ENCODE data around the gene AVPR1B. TPM values are rescaled to one million over a fixed set of nuclear protein-coding genes. Genes with fewer than 3 reads are reported as not detected.

Gene AVPR1B
- total RNA-seq, 1 experiment from 2014 or later: not detected

DNA sequence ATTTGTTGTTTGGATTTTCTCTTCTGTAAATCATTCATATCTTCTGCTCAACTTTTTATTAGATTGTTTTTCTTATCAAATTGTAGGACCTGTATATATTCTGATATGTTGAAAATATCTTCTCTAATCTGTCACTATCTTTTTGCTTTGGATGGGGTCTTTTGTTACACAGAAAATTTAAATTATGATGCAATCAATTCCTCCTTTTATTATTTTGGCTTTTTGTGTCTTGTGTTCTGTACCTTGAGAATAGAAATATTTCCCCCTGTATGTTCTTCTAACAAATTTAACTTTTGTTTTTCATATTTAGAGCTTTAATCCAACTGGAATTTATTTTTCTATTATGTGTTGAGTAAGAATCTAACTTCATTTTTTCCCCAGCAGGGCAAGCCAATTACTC lies 3.2 kb upstream of the AVPR1B start:
- TF ChIP-seq, protein P1, sequence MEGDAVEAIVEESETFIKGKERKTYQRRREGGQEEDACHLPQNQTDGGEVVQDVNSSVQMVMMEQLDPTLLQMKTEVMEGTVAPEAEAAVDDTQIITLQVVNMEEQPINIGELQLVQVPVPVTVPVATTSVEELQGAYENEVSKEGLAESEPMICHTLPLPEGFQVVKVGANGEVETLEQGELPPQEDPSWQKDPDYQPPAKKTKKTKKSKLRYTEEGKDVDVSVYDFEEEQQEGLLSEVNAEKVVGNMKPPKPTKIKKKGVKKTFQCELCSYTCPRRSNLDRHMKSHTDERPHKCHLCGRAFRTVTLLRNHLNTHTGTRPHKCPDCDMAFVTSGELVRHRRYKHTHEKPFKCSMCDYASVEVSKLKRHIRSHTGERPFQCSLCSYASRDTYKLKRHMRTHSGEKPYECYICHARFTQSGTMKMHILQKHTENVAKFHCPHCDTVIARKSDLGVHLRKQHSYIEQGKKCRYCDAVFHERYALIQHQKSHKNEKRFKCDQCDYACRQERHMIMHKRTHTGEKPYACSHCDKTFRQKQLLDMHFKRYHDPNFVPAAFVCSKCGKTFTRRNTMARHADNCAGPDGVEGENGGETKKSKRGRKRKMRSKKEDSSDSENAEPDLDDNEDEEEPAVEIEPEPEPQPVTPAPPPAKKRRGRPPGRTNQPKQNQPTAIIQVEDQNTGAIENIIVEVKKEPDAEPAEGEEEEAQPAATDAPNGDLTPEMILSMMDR (conservative IDR thresholded peaks at IDR 0.05): no peak
- Histone ChIP-seq H4K20me1 (ENCODE audit: control insufficient read depth, insufficient read depth, insufficient read length) (no peaks in the 10 kb centered on the region), H3K14ac (ENCODE audit: insufficient read depth, low read length) (no peak overlapping the region), H3K23me2 (ENCODE audit: insufficient read length, low read depth, low read length, poor library complexity, severe bottlenecking) (peaks cover 14% of the 10 kb centered on the region), H2BK5ac (ENCODE audit: insufficient read length, low read length) (no peak overlapping the region), H2BK12ac (ENCODE audit: insufficient read length, low read depth, low read length) (no peak overlapping the region), H3K79me2 (ENCODE audit: insufficient read depth, low read length) (no peaks in the 10 kb centered on the region), H2BK15ac (ENCODE audit: low read depth, low read length) (no peak overlapping the region), H2BK120ac (ENCODE audit: low read depth, low read length, poor library complexity, severe bottlenecking) (no peak overlapping the region), H4K5ac (ENCODE audit: insufficient read length, low read depth, low read length) (no peak overlapping the region), H3K4ac (ENCODE audit: low read depth, low read length) (no peak overlapping the region), H2BK20ac (ENCODE audit: low read depth, low read length, poor library complexity, severe bottlenecking) (no peak overlapping the region), H4K8ac (replicated peaks; ENCODE audit: insufficient read length, low read depth, low read length) (no peak overlapping the region), H2AFZ (ENCODE audit: low read length) (no peak overlapping the region), H3K4me2 (ENCODE audit: insufficient read depth, insufficient read length, low read length) (no peak overlapping the region), H3T11ph (ENCODE audit: low read length) (no peak overlapping the region), H3K23ac (ENCODE audit: insufficient read length, low read depth, low read length) (no peak overlapping the region), H3K27me3 (ENCODE audit: insufficient read depth, low read length) (peaks cover 3% of the 10 kb centered on the region; the same call in 1 of the 2 replicates), H3K9ac (ENCODE audit: extremely low read depth, insufficient read length, low read length) (no peak overlapping the region), H3K56ac (ENCODE audit: insufficient read length, low read depth, low read length) (no peak overlapping the region), H3K18ac (ENCODE audit: insufficient read length, low read depth, low read length) (no peak overlapping the region), H3K79me1 (ENCODE audit: insufficient read depth, low read depth, low read length, poor library complexity, severe bottlenecking) (no peaks in the 10 kb centered on the region), H3K9me3 (ENCODE audit: control insufficient read depth, low read depth, low read length) (no peaks in the 10 kb centered on the region), H3K27ac (ENCODE audit: insufficient read length, low read depth, low read length) (no peak overlapping the region), H3K4me1 (ENCODE audit: insufficient read depth, low read length) (no peaks in the 10 kb centered on the region), H2AK5ac (ENCODE audit: insufficient read length, low read length) (no peak overlapping the region), H4K91ac (ENCODE audit: insufficient read length, low read depth, low read length) (no peak overlapping the region)
- no peak overlapping the region for H3K27ac Mint-ChIP-seq
- H3K4me1 Mint-ChIP-seq: peaks cover 12% of the 10 kb centered on the region in 2 experiments
- DNase-seq: no peak
- H3K27me3 Mint-ChIP-seq (ENCODE audit: low read depth): peaks cover 40% of the 10 kb centered on the region
- peaks cover 22 to 24% of the 10 kb centered on the region in 2 experiments for H3K9me3 Mint-ChIP-seq
- no peak overlapping the region for H3K4me3 Mint-ChIP-seq
- peaks cover 0 to 16% (median 3%) of the 10 kb centered on the region in 3 experiments; a peak in 3 of 7 replicates for H3K36me3 Mint-ChIP-seq (ENCODE audit: insufficient read depth in 1 of 3, low read depth in 3 of 3)
